Neuronal stem cell (in vitro differentiated cells): ENCODE measurements around the gene CTDSP2.
A peak's percentile ranks its signal among the peaks of the same experiment; 100 is the strongest.

ENCODE experiments used
- DNase-seq: peaks from one replicate; pipeline ENCODE4 v3.0.0-alpha.2; 2013; ENCODE audit warnings: low spot score
- H2AFZ ChIP-seq: one replicate; pipeline ENCODE4 v1.6.1; 2013; ENCODE audit warnings: mild to moderate bottlenecking, low read length, inconsistent platforms
- H2AK5ac ChIP-seq: 2 replicates; pipeline ENCODE4 v1.6.1; 2013; ENCODE audit warnings: low read depth, mild to moderate bottlenecking, inconsistent platforms, low read length, moderate library complexity, mixed read lengths
- H2BK120ac ChIP-seq: 2 replicates; pipeline ENCODE4 v1.6.1; 2013; ENCODE audit warnings: low read depth, mild to moderate bottlenecking, inconsistent platforms, low read length, moderate library complexity, mixed read lengths
- H2BK12ac ChIP-seq: one replicate; pipeline ENCODE4 v1.6.1; 2013; ENCODE audit warnings: low read length, inconsistent platforms
- H2BK15ac ChIP-seq: 2 replicates; pipeline ENCODE4 v1.6.1; 2013; ENCODE audit warnings: mild to moderate bottlenecking, low read length, inconsistent platforms, mixed read lengths
- H2BK5ac ChIP-seq: one replicate; pipeline ENCODE4 v1.6.1; 2013; ENCODE audit warnings: inconsistent platforms, mild to moderate bottlenecking, low read length, moderate library complexity
- H3K14ac ChIP-seq: one replicate; pipeline ENCODE4 v1.6.1; 2013; ENCODE audit warnings: low read length, inconsistent platforms
- H3K18ac ChIP-seq: 2 replicates; pipeline ENCODE4 v1.6.1; 2013; ENCODE audit warnings: low read length, inconsistent platforms
- H3K23ac ChIP-seq: 2 replicates; pipeline ENCODE4 v1.6.1; 2013; ENCODE audit warnings: low read depth, mild to moderate bottlenecking, mixed read lengths, low read length, inconsistent platforms; ENCODE audit not compliant: poor library complexity
- H3K27ac ChIP-seq: replicated peaks from 3 replicates; pipeline ENCODE4 v1.5.1; 2013; ENCODE audit warnings: low read length, inconsistent platforms
- H3K27me3 ChIP-seq, 3 experiments: 2 replicates each; pipeline ENCODE4 v1.6.1; 2013; ENCODE audit warnings: low read length in 3 of 3, mild to moderate bottlenecking in 2 of 3, inconsistent platforms in 1 of 3, low read depth in 1 of 3, mixed read lengths in 1 of 3, moderate library complexity in 1 of 3; ENCODE audit not compliant: control insufficient read depth in 3 of 3, insufficient read depth in 3 of 3
- H3K36me3 ChIP-seq, 2 donors: replicated peaks in 1 of 2; 2 replicates each; pipeline ENCODE4 v1.6.1; 2013; ENCODE audit warnings: low read length in 2 of 2; ENCODE audit not compliant: control insufficient read depth in 2 of 2, insufficient read depth in 2 of 2
- H3K4ac ChIP-seq: 2 replicates; pipeline ENCODE4 v1.6.1; 2013; ENCODE audit warnings: inconsistent platforms, mild to moderate bottlenecking, low read length, moderate library complexity
- H3K4me1 ChIP-seq, 2 donors: 1 replicate in 1 of 2; 2 replicates in 1 of 2; pipeline ENCODE4 v1.6.1; 2013; ENCODE audit warnings: low read length in 2 of 2, low read depth in 1 of 2; ENCODE audit not compliant: control insufficient read depth in 2 of 2, insufficient read depth in 1 of 2
- H3K4me2 ChIP-seq: one replicate; pipeline ENCODE4 v1.6.1; 2013; ENCODE audit warnings: mild to moderate bottlenecking, low read length, inconsistent platforms; ENCODE audit not compliant: insufficient read depth, poor library complexity, severe bottlenecking
- H3K4me3 ChIP-seq, 2 donors: 2 replicates each; pipeline ENCODE4 v1.5.1; 2013; ENCODE audit warnings: low read length in 2 of 2, mild to moderate bottlenecking in 2 of 2, inconsistent platforms in 1 of 2, moderate library complexity in 1 of 2
- H3K79me1 ChIP-seq: one replicate; pipeline ENCODE4 v1.6.1; 2013; ENCODE audit warnings: low read depth, mild to moderate bottlenecking, inconsistent platforms, low read length, moderate library complexity
- H3K9ac ChIP-seq: one replicate; pipeline ENCODE4 v1.6.1; 2013; ENCODE audit warnings: mild to moderate bottlenecking, low read depth, low read length, inconsistent platforms; ENCODE audit not compliant: poor library complexity
- H3K9me3 ChIP-seq, 2 donors: replicated peaks in 1 of 2; 2 replicates each; pipeline versions ENCODE3 to v1.6.1; 2013; ENCODE audit warnings: low read length in 2 of 2, mild to moderate bottlenecking in 2 of 2, inconsistent platforms in 1 of 2, low read depth in 1 of 2, mixed read lengths in 1 of 2, moderate library complexity in 1 of 2; ENCODE audit not compliant: control insufficient read depth in 2 of 2, insufficient read depth in 1 of 2
- H4K8ac ChIP-seq: one replicate; pipeline ENCODE4 v1.6.1; 2013; ENCODE audit warnings: low read depth, mild to moderate bottlenecking, inconsistent platforms, low read length, moderate library complexity
- H4K91ac ChIP-seq: one replicate; pipeline ENCODE4 v1.6.1; 2013; ENCODE audit warnings: low read length, low read depth, mild to moderate bottlenecking, inconsistent platforms; ENCODE audit not compliant: poor library complexity
- WGBS, 2 donors: extraction: QIAGEN DNeasy Blood & Tissue Kit; methylation state at CpG; one replicate each; pipeline ENCODE4 v1.1.7; 2013; ENCODE audit warnings: missing lambda C conversion rate in 2 of 2, mixed read lengths in 1 of 2; ENCODE audit not compliant: insufficient read length in 2 of 2, insufficient replicate concordance in 1 of 2; ENCODE audit errors: extremely low coverage in 2 of 2; 5-methylcytosine and 5-hydroxymethylcytosine counted together

The CTDSP2 gene

DNA sequence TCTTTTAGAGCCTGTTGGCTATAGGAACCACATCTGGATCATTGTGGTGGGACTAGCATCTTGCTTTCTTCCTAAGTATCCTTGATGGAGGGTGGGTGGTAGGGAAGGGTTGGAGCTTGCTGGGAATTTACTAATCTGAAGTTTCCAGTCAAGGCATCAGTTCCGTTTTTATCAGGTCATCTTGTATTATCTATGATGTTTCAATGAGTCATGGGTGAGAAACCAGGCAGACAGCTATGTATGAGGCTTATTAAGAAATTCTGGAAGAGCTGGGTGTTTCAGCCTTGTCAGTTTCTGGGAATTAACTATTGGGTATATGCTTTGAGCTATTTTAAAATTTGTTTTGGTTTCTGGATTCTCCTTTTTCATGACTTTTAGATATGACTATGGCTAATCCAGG lies 52.6 kb downstream of the CTDSP2 start:
- Histone ChIP-seq H3K27me3 (no peaks in the 10 kb centered on the region), H4K91ac (no peak overlapping the region), H3K4me2 (no peak overlapping the region), H3K4ac (no peak overlapping the region), H2BK15ac (no peak overlapping the region), H3K23ac (no peak overlapping the region), H2BK5ac (no peak overlapping the region), H3K18ac (no peak overlapping the region), H3K14ac (no peak overlapping the region), H3K4me1 (no peaks in the 10 kb centered on the region), H3K9me3 (no peaks in the 10 kb centered on the region), H2BK12ac (no peak overlapping the region), H3K79me1 (no peaks in the 10 kb centered on the region), H2AFZ (no peak overlapping the region), H3K36me3 (peaks cover 19 to 92% of the 10 kb centered on the region in 2 donors), H4K8ac (no peak overlapping the region), H3K4me3 (no peak overlapping the region), H3K9ac (no peak overlapping the region), H3K27ac (no peak overlapping the region), H2AK5ac (no peak overlapping the region), H2BK120ac (no peak overlapping the region)
- no CpG with 5 or more reads among the region's 1 CpG for WGBS, 2 donors
- no peak for DNase-seq

DNA sequence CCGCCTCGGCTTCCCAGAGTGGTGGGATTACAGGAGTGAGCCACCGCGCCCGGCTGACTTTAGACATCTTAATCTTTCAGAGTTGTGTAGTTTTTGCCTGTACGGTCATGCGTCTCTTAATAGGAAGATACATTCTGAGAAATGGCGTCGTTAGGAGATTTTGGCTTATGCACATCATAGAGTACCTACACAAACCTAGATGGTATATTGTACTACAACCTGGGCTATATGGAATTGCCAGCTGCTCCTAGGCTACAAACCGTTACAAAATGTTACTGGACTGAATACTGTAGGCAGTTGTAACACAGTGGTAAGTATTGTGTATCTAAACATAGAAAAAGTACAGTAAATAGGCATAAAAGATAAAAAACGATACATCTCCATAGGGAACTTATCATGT lies 62.7 kb downstream of the CTDSP2 start:
- H3K4me1 ChIP-seq, result peaks cover 3 to 6% of the 10 kb centered on the region in 2 donors
- no peak overlapping the region for H3K4ac ChIP-seq
- H2BK15ac ChIP-seq, result no peak overlapping the region
- no peak for DNase-seq
- no peaks in the 10 kb centered on the region for H3K27me3 ChIP-seq
- no peak overlapping the region for H2BK5ac ChIP-seq
- WGBS, 2 donors, result no CpG with 5 or more reads among the region's 11 CpGs
- H4K8ac ChIP-seq, result no peak overlapping the region
- peak overlapping the region in 1 of 2 donors; percentile 9 for H3K4me3 ChIP-seq
- no peak overlapping the region for H4K91ac ChIP-seq
- H2BK12ac ChIP-seq, result no peak overlapping the region
- H3K79me1 ChIP-seq, result peaks cover 4% of the 10 kb centered on the region
- H3K9me3 ChIP-seq, result no peaks in the 10 kb centered on the region
- no peak overlapping the region for H2BK120ac ChIP-seq
- H2AFZ ChIP-seq, result no peak overlapping the region
- H3K9ac ChIP-seq, result no peak overlapping the region
- H3K18ac ChIP-seq, result no peak overlapping the region
- H3K14ac ChIP-seq, result no peak overlapping the region
- H3K4me2 ChIP-seq, result no peak overlapping the region
- H3K23ac ChIP-seq, result no peak overlapping the region
- H3K27ac ChIP-seq, result no peak overlapping the region
- H2AK5ac ChIP-seq, result no peak overlapping the region
- H3K36me3 ChIP-seq, result peaks cover 15 to 62% of the 10 kb centered on the region in 2 donors

DNA sequence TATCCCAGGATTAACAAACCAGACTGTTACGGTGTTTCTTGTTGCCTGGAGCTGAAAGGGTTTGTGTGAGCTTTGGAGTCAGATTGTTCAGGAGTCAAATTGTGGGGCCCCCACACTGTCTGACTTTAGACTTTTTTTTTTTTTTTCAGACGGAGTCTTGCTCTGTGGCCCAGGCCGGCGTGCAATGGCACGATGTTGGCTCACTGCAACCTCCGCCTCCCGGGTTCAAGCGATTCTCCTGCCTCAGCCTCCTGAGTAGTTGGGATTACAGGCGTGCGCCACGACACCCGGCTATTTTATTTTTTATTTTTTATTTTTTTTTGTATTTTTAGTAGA lies 63.1 kb downstream of the CTDSP2 start:
- Histone ChIP-seq H3K23ac (no peak overlapping the region), H2BK5ac (peak overlapping the region; percentile 0), H2BK15ac (no peak overlapping the region), H2AFZ (no peak overlapping the region), H3K4me2 (peak overlapping the region; percentile 84), H3K27ac (no peak overlapping the region), H3K4me1 (peaks cover 3 to 6% of the 10 kb centered on the region in 2 donors), H3K18ac (no peak overlapping the region), H3K9ac (no peak overlapping the region), H4K91ac (no peak overlapping the region), H3K79me1 (peaks cover 4% of the 10 kb centered on the region), H3K36me3 (peaks cover 12 to 58% of the 10 kb centered on the region in 2 donors), H2AK5ac (no peak overlapping the region), H2BK12ac (no peak overlapping the region), H3K27me3 (no peaks in the 10 kb centered on the region), H3K9me3 (no peaks in the 10 kb centered on the region), H3K4me3 (peak overlapping the region; percentile 90 to 95), H3K14ac (no peak overlapping the region), H4K8ac (no peak overlapping the region), H3K4ac (no peak overlapping the region), H2BK120ac (no peak overlapping the region)
- DNase-seq, result no peak
- WGBS, 2 donors, result no CpG with 5 or more reads among the region's 12 CpGs

DNA sequence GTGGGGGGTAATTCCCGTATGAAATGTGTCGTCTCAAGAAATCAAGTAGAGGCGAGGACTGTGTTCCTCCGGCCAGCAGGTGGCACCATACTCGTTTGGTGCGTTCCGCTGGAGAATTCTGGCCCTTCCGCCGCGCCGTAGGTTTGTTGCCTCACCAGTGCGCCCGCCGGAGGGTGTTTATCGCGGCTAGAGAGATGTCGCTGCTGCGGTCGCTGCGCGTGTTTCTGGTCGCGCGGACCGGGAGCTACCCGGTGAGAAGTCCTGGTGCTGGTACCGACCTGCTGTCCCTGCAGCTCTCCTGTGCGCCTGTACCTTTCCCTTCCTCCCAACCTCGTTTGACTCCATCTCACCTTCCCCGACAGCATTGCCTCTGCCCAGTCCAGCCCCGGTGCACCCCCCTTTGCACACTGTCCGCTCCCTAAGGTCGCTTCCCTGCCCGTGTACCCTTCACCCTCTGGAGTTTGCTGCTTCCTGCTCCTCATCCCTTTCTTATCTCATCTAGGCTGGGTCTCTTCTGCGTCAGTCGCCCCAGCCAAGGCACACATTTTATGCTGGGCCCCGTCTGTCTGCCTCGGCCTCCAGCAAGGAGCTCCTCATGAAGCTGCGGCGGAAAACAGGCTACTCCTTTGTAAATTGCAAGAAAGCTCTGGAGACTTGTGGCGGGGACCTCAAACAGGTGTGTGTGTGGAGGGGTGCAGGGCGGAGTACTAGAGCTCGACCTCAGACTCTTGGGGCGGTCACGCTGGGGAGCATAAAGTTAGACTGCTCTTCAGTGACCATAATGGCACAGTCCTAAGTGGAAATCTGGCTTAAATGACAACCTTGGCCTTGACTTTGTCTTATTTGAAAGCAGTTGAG lies 63.7 kb downstream of the CTDSP2 start, which contains the start of gene TSFM:
Gene TSFM, plus strand, starts transcription at position 180 of the 858 bp plus-strand sequence. Its CDS starts 15 bp downstream, at position 195.
- peak within 1 kb of the TSS; percentile 0 for H2BK5ac ChIP-seq
- DNase-seq, result peak; percentile 93
- H2BK120ac ChIP-seq, result no peak within 1 kb of the TSS
- H3K4ac ChIP-seq, result no peak within 1 kb of the TSS
- H3K4me2 ChIP-seq, result peak within 1 kb of the TSS; percentile 84
- H2AFZ ChIP-seq, result peak within 1 kb of the TSS; percentile 83
- peaks cover 3 to 6% of the 10 kb centered on the region in 2 donors for H3K4me1 ChIP-seq
- H3K23ac ChIP-seq, result peak within 1 kb of the TSS; percentile 97
- H3K79me1 ChIP-seq, result peaks cover 4% of the 10 kb centered on the region
- peak within 1 kb of the TSS; percentile 18 for H2BK12ac ChIP-seq
- no peaks in the 10 kb centered on the region for H3K27me3 ChIP-seq
- peak within 1 kb of the TSS; percentile 90 to 95 for H3K4me3 ChIP-seq
- H4K91ac ChIP-seq, result no peak within 1 kb of the TSS
- peak within 1 kb of the TSS; percentile 79 for H3K14ac ChIP-seq
- peaks cover 12 to 52% of the 10 kb centered on the region in 2 donors for H3K36me3 ChIP-seq
- peak within 1 kb of the TSS; percentile 2 for H2AK5ac ChIP-seq
- H3K27ac ChIP-seq, result no peak within 1 kb of the TSS
- no CpG with 5 or more reads among the region's 45 CpGs for WGBS, 2 donors
- H3K18ac ChIP-seq, result peak within 1 kb of the TSS; percentile 93
- peak within 1 kb of the TSS; percentile 99 for H3K9ac ChIP-seq
- no peaks in the 10 kb centered on the region for H3K9me3 ChIP-seq
- no peak within 1 kb of the TSS for H4K8ac ChIP-seq
- no peak within 1 kb of the TSS for H2BK15ac ChIP-seq
